Measurements from ENCODE around the gene KIF13A. TPM values are rescaled to one million over a fixed set of nuclear protein-coding genes. Genes with fewer than 3 reads are reported as not detected.
A peak's percentile ranks its signal among the peaks of the same experiment; 100 is the strongest.
"Not testable (repeated sequence)": the region's sequence is repeated elsewhere in the genome, so short reads cannot be mapped to it uniquely, and the experiment has no call there.

Gene KIF13A
- total RNA-seq, 1 donor from 2014 or later: 54.4 TPM

DNA sequence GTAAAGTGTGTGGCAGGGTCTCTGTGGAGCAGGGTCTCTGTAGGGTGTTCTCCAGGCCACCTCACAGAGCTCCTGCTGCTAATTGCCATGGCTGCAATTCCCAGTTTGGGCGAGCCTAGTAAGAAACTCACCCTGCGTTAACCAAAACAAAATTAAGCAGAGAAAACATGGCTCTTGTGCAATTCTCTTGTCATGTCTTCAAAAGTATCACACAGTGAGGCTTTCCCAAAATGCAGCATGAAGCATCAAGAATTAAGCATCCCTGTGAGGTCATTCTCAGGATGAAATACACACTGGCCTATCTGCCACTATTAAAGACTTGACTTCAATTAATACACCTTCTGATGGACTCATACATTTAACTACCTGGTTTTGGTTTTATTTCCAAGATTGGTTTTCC, 72.8 kb downstream of the KIF13A start:
- H3K27ac Mint-ChIP-seq: no peak overlapping the region
- no peaks in the 10 kb centered on the region for H3K27me3 Mint-ChIP-seq (ENCODE audit: low read depth)
- TF ChIP-seq, protein P1, sequence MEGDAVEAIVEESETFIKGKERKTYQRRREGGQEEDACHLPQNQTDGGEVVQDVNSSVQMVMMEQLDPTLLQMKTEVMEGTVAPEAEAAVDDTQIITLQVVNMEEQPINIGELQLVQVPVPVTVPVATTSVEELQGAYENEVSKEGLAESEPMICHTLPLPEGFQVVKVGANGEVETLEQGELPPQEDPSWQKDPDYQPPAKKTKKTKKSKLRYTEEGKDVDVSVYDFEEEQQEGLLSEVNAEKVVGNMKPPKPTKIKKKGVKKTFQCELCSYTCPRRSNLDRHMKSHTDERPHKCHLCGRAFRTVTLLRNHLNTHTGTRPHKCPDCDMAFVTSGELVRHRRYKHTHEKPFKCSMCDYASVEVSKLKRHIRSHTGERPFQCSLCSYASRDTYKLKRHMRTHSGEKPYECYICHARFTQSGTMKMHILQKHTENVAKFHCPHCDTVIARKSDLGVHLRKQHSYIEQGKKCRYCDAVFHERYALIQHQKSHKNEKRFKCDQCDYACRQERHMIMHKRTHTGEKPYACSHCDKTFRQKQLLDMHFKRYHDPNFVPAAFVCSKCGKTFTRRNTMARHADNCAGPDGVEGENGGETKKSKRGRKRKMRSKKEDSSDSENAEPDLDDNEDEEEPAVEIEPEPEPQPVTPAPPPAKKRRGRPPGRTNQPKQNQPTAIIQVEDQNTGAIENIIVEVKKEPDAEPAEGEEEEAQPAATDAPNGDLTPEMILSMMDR (IDR thresholded peaks at IDR 0.05; ENCODE audit: unreplicated experiment): no peak
- H3K36me3 Mint-ChIP-seq: no peaks in the 10 kb centered on the region
- H3K9me3 Mint-ChIP-seq: no peaks in the 10 kb centered on the region
- DNase-seq (ENCODE audit: low spot score in 2 of 2, unreplicated experiment in 2 of 2): no peak
- H3K4me3 Mint-ChIP-seq: no peak overlapping the region
- peaks cover 1% of the 10 kb centered on the region for H3K4me1 Mint-ChIP-seq

DNA sequence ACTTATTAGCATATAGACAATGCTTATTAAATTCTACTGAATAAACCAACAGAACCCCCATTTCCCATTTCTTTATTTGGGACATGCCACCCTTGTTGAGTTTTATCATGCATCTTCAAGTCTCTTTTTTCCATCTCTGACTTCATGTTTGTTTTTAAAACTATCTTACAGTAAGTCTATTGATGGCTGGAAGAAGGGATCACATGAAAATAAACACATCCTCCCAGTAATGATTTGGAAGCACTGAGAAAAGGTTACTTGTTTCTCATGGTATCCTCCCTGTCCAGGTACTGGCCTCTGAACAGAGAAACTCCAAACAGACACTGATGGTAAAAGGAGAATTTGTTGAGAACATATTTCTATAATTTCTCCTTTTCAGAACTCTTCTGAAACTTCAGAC, 74.9 kb downstream of the KIF13A start:
- Mint-ChIP-seq H3K4me3 (no peak overlapping the region), H3K27me3 (ENCODE audit: low read depth) (no peaks in the 10 kb centered on the region), H3K9me3 (peaks cover 4% of the 10 kb centered on the region), H3K36me3 (peaks cover 4% of the 10 kb centered on the region), H3K27ac (no peak overlapping the region), H3K4me1 (peaks cover under 1% of the 10 kb centered on the region)
- DNase-seq (ENCODE audit: low spot score in 2 of 2, unreplicated experiment in 2 of 2): no peak
- TF ChIP-seq, protein P1 (IDR thresholded peaks at IDR 0.05; ENCODE audit: unreplicated experiment): no peak

DNA sequence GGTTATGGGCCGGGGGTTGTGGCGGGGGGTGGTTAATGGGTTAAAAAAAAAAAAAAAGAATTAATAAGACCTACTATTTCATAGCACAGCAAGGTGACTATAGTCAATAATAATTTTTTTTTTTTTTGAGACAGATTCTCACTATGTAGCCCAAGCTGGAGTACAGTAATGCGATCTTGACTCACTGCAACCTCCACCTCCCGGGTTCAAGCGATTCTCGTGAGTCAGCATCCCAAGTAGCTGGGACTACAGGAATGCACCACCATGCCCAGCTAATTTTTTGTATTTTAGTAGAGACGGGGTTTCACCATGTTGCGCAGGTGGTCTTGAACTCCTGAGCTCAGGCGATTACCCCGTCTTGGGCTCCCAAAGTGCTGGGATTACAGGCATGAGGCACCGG, 75.8 kb downstream of the KIF13A start:
- H3K36me3 Mint-ChIP-seq; H3K9me3 Mint-ChIP-seq; H3K27me3 Mint-ChIP-seq (ENCODE audit: low read depth); DNase-seq (ENCODE audit: low spot score in 2 of 2, unreplicated experiment in 2 of 2); H3K27ac Mint-ChIP-seq; H3K4me1 Mint-ChIP-seq; H3K4me3 Mint-ChIP-seq: not testable (repeated sequence)

DNA sequence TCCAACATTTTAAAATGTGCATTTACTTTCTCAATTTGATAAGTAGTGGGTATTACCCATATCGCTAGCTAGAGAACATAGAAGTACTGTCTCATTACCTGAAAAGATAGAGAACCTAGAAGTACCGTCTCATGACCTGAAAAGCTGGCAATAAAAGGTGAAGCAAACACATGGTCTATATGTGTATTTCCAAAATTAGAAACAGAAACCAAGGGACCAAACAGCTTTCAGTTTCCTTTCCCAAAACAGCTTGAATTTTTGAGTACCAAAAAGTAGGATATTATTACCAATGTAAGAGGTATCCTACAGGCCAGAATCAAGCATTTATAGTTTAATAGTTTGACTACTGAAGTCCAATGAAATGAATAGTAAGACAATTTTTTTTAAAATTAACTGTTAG, 77.2 kb downstream of the KIF13A start:
- Mint-ChIP-seq H3K27me3 (ENCODE audit: low read depth) (no peaks in the 10 kb centered on the region), H3K4me1 (peaks cover 4% of the 10 kb centered on the region), H3K9me3 (peaks cover 4% of the 10 kb centered on the region), H3K4me3 (no peak overlapping the region), H3K27ac (no peak overlapping the region), H3K36me3 (peaks cover 4% of the 10 kb centered on the region)
- no peak for DNase-seq (ENCODE audit: low spot score in 2 of 2, unreplicated experiment in 2 of 2)
- TF ChIP-seq, protein P1 (IDR thresholded peaks at IDR 0.05; ENCODE audit: unreplicated experiment): no peak

DNA sequence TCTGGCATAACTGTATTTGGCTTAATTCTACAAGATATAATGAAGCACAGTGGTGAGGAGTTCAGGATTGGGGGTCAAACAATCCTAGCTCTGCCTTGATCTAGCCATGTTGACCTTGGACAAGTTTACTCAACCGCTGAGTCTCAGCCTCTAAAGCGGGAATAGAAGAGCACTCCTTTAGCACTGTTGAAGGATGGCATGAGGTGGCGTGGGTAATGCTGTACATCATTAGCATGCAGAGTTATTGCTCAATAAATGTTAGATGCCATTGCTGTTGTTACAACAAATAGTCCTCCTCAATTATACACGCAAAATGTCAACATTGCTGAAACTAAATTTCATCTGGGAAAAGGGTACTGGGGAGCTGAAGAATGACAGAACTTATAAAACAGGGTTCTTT, 78.6 kb downstream of the KIF13A start:
- no peak for DNase-seq (ENCODE audit: low spot score in 2 of 2, unreplicated experiment in 2 of 2)
- TF ChIP-seq, protein P1 (IDR thresholded peaks at IDR 0.05; ENCODE audit: unreplicated experiment): no peak
- Mint-ChIP-seq H3K36me3 (peaks cover 4% of the 10 kb centered on the region), H3K9me3 (peaks cover 4% of the 10 kb centered on the region), H3K4me1 (peaks cover 6% of the 10 kb centered on the region), H3K4me3 (no peak overlapping the region), H3K27ac (peak overlapping the region; percentile 56), H3K27me3 (ENCODE audit: low read depth) (no peaks in the 10 kb centered on the region)

DNA sequence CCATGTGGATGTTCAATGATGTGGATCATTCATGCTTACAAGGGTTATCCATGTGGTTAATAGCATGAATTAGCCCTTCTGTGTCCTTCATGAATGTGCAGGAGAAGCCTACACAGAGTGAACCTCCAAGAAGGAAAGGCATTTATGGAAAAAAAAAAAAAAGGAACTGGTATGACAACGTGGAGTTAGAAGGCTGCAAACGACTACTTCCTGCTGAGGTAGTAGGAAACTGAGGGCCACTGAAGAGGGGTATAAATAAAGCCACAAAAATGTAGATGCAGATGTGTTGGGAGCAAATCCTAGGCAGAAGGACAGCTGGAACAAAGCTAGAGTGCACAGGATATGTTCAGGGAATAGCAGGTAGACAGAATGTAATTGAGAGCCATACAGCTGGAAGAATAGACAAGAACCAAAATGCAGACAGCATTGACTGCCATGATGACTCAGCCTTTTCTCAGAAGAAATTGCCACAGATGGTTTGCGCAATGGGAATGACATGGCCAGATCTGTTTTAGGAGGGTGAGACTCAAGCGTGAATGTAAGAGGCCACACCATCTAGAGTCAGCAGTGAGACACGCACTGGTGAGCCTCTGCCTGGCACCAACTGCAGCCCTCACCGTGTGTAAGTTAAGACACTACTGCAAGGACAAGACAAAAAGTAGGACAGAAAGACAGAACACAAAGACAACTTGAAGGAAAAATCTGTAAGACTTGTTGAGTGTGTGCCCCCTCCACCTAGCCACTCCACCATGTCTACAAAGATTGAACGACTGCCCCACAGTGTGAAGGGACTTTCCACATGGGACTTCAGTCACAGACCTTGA, 79.8 kb downstream of the KIF13A start:
- Mint-ChIP-seq H3K4me3 (no peak overlapping the region), H3K9me3 (peaks cover 4% of the 10 kb centered on the region), H3K27me3 (ENCODE audit: low read depth) (no peaks in the 10 kb centered on the region), H3K36me3 (peaks cover 4% of the 10 kb centered on the region), H3K4me1 (peaks cover 6% of the 10 kb centered on the region), H3K27ac (no peak overlapping the region)
- TF ChIP-seq, protein P1 (IDR thresholded peaks at IDR 0.05; ENCODE audit: unreplicated experiment): no peak
- DNase-seq (ENCODE audit: low spot score in 2 of 2, unreplicated experiment in 2 of 2): no peak

Measured in mesothelial cell of epicardium (in vitro differentiated cells).